ENCODE results near the gene MLLT10.

MLLT10 gene

GRCh38 chr10:21600804-21601433 is 66.9 kb downstream of the MLLT10 start:
- TF ChIP-seq GLIS3 (CRISPR knock-in tag; IDR thresholded peaks at IDR 0.05), result no peak
- TF ChIP-seq OSR1 (CRISPR knock-in tag; IDR thresholded peaks at IDR 0.05), result no peak
- no peak for TF ChIP-seq ARNTL (CRISPR knock-in tag; IDR thresholded peaks at IDR 0.05; ENCODE audit: borderline replicate concordance, low read depth)
- no peak for TF ChIP-seq ZFP3 (CRISPR knock-in tag; IDR thresholded peaks at IDR 0.05)
- TF ChIP-seq CSDC2 (CRISPR knock-in tag; IDR thresholded peaks at IDR 0.05), result no peak
- TF ChIP-seq ZNF8 (CRISPR knock-in tag; IDR thresholded peaks at IDR 0.05), result no peak
- TF ChIP-seq BACH2 (CRISPR knock-in tag; IDR thresholded peaks at IDR 0.05; ENCODE audit: borderline replicate concordance), result no peak
- TF ChIP-seq, protein P1, sequence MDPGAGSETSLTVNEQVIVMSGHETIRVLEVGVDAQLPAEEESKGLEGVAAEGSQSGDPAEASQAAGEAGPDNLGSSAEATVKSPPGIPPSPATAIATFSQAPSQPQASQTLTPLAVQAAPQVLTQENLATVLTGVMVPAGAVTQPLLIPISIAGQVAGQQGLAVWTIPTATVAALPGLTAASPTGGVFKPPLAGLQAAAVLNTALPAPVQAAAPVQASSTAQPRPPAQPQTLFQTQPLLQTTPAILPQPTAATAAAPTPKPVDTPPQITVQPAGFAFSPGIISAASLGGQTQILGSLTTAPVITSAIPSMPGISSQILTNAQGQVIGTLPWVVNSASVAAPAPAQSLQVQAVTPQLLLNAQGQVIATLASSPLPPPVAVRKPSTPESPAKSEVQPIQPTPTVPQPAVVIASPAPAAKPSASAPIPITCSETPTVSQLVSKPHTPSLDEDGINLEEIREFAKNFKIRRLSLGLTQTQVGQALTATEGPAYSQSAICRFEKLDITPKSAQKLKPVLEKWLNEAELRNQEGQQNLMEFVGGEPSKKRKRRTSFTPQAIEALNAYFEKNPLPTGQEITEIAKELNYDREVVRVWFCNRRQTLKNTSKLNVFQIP (CRISPR knock-in tag; IDR thresholded peaks at IDR 0.05; ENCODE audit: borderline replicate concordance, low read depth), result no peak
- TF ChIP-seq, protein P2, sequence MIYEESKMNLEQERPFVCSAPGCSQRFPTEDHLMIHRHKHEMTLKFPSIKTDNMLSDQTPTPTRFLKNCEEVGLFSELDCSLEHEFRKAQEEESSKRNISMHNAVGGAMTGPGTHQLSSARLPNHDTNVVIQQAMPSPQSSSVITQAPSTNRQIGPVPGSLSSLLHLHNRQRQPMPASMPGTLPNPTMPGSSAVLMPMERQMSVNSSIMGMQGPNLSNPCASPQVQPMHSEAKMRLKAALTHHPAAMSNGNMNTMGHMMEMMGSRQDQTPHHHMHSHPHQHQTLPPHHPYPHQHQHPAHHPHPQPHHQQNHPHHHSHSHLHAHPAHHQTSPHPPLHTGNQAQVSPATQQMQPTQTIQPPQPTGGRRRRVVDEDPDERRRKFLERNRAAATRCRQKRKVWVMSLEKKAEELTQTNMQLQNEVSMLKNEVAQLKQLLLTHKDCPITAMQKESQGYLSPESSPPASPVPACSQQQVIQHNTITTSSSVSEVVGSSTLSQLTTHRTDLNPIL (CRISPR knock-in tag; IDR thresholded peaks at IDR 0.05; ENCODE audit: low read depth), result no peak
- TF ChIP-seq PATZ1 (CRISPR knock-in tag; IDR thresholded peaks at IDR 0.05; ENCODE audit: borderline replicate concordance), result no peak
- no peak for TF ChIP-seq ZNF565 (CRISPR knock-in tag; conservative IDR thresholded peaks at IDR 0.05; ENCODE audit: low read depth)
- ATAC-seq, result no peak

DNA sequence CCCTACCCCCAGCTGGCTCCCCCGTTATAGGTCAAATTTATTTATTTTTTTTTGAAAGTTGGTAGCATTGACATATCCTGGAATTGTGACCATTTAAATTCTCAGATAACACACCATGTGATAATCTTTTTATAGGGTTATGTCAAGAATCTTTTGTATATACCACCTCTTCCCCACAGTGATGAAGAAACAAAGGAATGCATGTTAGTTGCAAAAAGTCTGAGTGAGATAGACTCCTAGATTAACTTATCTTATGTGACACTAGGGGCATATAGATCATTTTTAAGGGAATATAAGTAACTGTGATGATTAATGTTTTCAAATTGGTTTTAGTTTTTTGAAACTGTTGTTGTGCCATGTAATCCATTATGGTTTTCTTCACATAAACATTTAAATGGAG is 68.3 kb downstream of the MLLT10 start:
- ATAC-seq, result no peak
- TF ChIP-seq OSR1 (CRISPR knock-in tag; IDR thresholded peaks at IDR 0.05) (no peak), ZNF565 (CRISPR knock-in tag; conservative IDR thresholded peaks at IDR 0.05; ENCODE audit: low read depth) (no peak), RARB (CRISPR knock-in tag; IDR thresholded peaks at IDR 0.05) (no peak), ZC3H10 (CRISPR knock-in tag; IDR thresholded peaks at IDR 0.05) (no peak), BACH2 (CRISPR knock-in tag; IDR thresholded peaks at IDR 0.05; ENCODE audit: borderline replicate concordance) (no peak), ZNF8 (CRISPR knock-in tag; IDR thresholded peaks at IDR 0.05) (no peak), ARNTL (CRISPR knock-in tag; IDR thresholded peaks at IDR 0.05; ENCODE audit: borderline replicate concordance, low read depth) (no peak), ISL1 (CRISPR knock-in tag; IDR thresholded peaks at IDR 0.05) (no peak)
- TF ChIP-seq, protein P1 (CRISPR knock-in tag; IDR thresholded peaks at IDR 0.05; ENCODE audit: borderline replicate concordance, low read depth), result no peak
- TF ChIP-seq, protein P3, sequence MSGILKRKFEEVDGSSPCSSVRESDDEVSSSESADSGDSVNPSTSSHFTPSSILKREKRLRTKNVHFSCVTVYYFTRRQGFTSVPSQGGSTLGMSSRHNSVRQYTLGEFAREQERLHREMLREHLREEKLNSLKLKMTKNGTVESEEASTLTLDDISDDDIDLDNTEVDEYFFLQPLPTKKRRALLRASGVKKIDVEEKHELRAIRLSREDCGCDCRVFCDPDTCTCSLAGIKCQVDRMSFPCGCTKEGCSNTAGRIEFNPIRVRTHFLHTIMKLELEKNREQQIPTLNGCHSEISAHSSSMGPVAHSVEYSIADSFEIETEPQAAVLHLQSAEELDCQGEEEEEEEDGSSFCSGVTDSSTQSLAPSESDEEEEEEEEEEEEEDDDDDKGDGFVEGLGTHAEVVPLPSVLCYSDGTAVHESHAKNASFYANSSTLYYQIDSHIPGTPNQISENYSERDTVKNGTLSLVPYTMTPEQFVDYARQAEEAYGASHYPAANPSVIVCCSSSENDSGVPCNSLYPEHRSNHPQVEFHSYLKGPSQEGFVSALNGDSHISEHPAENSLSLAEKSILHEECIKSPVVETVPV (CRISPR knock-in tag; IDR thresholded peaks at IDR 0.05), result no peak
- TF ChIP-seq, protein P2 (CRISPR knock-in tag; IDR thresholded peaks at IDR 0.05; ENCODE audit: low read depth), result no peak

GRCh38 chr10:21603721-21604120 is 69.7 kb downstream of the MLLT10 start:
- no peak for ATAC-seq
- TF ChIP-seq TOX (CRISPR knock-in tag; IDR thresholded peaks at IDR 0.05; ENCODE audit: borderline replicate concordance), result no peak
- TF ChIP-seq, protein P3 (CRISPR knock-in tag; IDR thresholded peaks at IDR 0.05), result no peak
- no peak for TF ChIP-seq SNAI2 (CRISPR knock-in tag; IDR thresholded peaks at IDR 0.05)
- TF ChIP-seq PPARA (CRISPR knock-in tag; IDR thresholded peaks at IDR 0.05; ENCODE audit: borderline replicate concordance), result no peak
- no peak for TF ChIP-seq GLIS3 (CRISPR knock-in tag; IDR thresholded peaks at IDR 0.05)
- no peak for TF ChIP-seq ZNF565 (CRISPR knock-in tag; conservative IDR thresholded peaks at IDR 0.05; ENCODE audit: low read depth)
- no peak for TF ChIP-seq ARNTL (CRISPR knock-in tag; IDR thresholded peaks at IDR 0.05; ENCODE audit: borderline replicate concordance, low read depth)
- no peak for TF ChIP-seq ZFP30 (CRISPR knock-in tag; IDR thresholded peaks at IDR 0.05)
- no peak for TF ChIP-seq ZC3H10 (CRISPR knock-in tag; IDR thresholded peaks at IDR 0.05)
- TF ChIP-seq, protein P1 (CRISPR knock-in tag; IDR thresholded peaks at IDR 0.05; ENCODE audit: borderline replicate concordance, low read depth), result no peak
- no peak for TF ChIP-seq OSR1 (CRISPR knock-in tag; IDR thresholded peaks at IDR 0.05)
- TF ChIP-seq TCF4 (CRISPR knock-in tag; IDR thresholded peaks at IDR 0.05; ENCODE audit: borderline replicate concordance), result no peak
- no peak for TF ChIP-seq RARB (CRISPR knock-in tag; IDR thresholded peaks at IDR 0.05)
